Stimulated activated CD8-positive, alpha-beta memory T cell treated with anti-CD3 and anti-CD28 coated beads, Interleukin-15, amount 100 ng/mL, for 1 hour (primary cell): ENCODE data around the gene PRKCH.
"Not testable (repeated sequence)": the region's sequence is repeated elsewhere in the genome, so short reads cannot be mapped to it uniquely, and the experiment has no call there.

ENCODE experiments used
- DNase-seq: peaks from one replicate; pipeline ENCODE4 v3.0.0-alpha.2; 2020; ENCODE audit warnings: low read depth

PRKCH gene

DNA sequence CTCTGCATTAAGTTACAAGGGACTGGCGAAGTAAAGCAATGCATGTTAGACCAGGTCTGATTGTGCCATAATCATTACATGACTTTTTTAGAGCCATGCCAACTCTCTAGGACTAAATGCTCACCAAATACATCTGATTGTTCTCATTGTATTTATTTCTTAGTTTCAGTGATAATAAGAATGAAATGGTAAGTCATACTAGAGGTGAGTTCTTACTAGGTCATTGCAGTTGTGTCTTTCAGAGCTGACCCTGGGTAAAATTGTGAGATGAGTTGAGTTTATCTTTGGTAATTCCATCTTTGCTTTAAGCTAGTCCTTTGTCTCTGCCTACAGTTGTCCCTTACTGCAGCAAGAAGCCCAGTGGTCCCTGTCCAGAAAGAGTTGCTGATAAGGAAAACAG, 73.2 kb downstream of the PRKCH start:
- no peak for DNase-seq

- DNase-seq, result no peak
Observed at GRCh38 chr14:61395115-61395725, 73.8 kb downstream of the PRKCH start.

DNA sequence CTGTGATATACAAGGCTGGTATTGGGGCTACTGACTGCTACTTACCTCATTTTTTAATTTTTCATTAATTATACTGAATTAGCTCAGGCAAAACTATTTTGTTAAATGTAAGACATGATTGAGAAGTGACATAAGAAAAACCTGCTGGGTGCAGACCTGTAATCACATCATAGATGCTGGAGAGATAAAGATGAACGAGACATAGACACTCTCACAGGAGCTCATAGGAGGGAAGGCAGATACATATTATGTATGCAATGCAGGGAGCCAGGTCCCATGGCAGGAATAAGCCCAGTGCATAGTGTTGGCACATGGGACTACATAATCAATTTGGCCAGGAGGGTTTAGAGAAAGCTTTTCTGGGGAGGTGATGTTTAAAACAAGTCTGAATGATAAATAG, 74.9 kb downstream of the PRKCH start:
- DNase-seq, result no peak

- DNase-seq, result no peak
Observed at GRCh38 chr14:61396694-61397093, 75.3 kb downstream of the PRKCH start.

GRCh38 chr14:61397615-61398014, 76.2 kb downstream of the PRKCH start:
- no peak for DNase-seq

- no peak for DNase-seq
Observed at GRCh38 chr14:61398221-61398620, 76.8 kb downstream of the PRKCH start.

- no peak for DNase-seq
Observed at GRCh38 chr14:61399365-61399764, 78.0 kb downstream of the PRKCH start.

DNA sequence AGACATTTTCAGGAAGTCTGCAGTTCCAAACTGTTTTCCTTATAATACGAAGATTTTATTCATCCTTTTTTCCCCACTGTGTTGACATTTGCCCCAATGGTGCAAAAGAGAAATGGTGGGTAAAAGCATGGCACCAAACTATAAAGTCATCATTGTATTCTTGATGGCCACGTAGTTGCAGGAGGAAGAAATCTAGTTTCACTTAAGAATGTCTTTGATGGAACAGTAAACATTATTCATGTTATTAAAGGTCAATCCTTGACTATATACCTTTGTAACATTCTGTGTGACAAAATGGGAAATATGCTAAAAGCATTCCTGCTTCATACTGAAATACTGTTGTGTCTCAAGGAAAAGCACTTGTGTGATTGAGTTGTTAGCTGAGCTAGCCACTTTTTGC, 80.1 kb downstream of the PRKCH start:
- no peak for DNase-seq

GRCh38 chr14:61403411-61403810, 82.0 kb downstream of the PRKCH start:
- DNase-seq, result no peak

GRCh38 chr14:61404637-61405036, 83.3 kb downstream of the PRKCH start:
- no peak for DNase-seq

GRCh38 chr14:61406198-61406597, 84.8 kb downstream of the PRKCH start:
- DNase-seq, result no peak

GRCh38 chr14:61406675-61407074, 85.3 kb downstream of the PRKCH start:
- no peak for DNase-seq

- no peak for DNase-seq
Observed at GRCh38 chr14:61408498-61408897, 87.1 kb downstream of the PRKCH start.

GRCh38 chr14:61409782-61410181, 88.4 kb downstream of the PRKCH start:
- no peak for DNase-seq

DNA sequence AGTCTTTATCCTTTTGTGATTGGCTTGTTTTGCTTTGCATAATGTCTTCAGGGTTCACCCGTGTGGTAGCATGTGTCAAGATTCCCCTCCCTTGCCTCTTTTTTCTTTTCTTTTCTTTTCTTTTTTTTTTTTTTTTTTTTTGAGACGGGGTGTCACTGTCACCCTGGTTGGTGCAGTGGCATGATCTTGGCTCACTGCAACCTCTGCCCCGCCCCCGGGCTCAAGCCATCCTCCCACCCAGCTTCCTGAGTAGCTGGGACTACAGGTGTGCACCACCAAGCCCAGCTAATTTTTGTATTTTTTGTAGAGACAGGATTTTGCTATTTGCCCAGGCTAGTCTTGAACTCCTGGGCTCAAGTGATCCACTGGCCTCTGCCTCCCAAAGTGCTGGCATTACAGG, 94.6 kb downstream of the PRKCH start:
- DNase-seq, result not testable (repeated sequence)

GRCh38 chr14:61416591-61416990, 95.2 kb downstream of the PRKCH start:
- no peak for DNase-seq

DNA sequence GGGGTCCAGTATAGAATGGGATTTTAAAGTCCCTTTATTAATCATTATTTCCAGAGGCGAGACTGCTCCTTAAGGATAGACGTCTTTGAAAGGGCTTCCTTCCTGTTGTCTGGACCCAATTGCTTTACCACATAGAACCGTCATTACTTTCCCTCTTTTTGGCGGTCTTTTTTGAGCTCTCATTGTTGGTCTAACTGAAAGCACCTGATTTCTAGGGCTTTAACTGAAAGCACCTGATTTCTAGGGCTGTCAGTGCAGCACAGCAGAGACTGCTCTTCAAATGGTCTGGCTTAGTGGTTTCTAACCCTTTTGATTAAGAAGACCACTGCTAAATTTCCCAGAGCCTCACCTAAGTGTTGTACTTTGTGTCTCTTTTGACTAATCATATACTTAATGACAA, 95.8 kb downstream of the PRKCH start:
- DNase-seq, result no peak

GRCh38 chr14:61417883-61418455, 96.6 kb downstream of the PRKCH start:
- DNase-seq, result no peak

DNA sequence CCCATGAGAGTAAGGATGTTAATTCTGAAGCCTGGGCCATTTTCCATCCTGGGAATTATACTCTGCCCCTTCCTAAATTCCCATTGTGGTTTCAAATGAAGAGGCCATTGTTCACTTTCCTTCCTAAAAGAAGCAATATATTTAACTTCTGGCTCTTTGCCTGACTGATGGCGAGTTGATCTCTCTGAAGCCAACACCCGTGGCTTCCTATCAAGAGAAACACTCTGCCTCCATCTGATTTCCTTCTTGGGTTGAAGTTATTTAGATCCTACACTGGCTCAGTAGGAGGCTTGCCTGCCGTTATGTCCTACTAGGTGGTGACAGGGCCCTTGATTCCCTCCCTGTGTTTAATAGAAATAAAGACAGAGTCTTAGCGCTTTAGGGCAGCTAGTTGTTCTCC, 97.4 kb downstream of the PRKCH start:
- no peak for DNase-seq

DNA sequence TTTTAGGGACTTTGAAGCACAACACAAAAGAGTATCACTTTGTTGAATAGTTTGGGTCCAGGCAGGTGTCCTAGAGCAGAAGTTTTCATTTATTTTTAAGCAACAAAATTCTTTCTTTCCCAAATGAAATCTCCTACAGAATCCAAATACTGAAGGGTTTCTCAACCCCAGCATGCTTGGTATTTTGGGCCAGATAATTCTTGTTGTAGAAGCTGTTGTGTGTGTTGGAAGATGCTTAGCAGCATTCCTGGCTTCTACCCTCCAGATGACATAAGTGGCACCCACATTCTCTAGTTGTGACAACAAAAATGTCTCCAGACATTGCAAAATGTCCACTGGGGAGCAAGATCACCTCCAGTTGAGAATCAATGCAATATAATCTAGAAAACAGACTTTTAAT, 97.8 kb downstream of the PRKCH start:
- no peak for DNase-seq

GRCh38 chr14:61420326-61420725, 98.9 kb downstream of the PRKCH start:
- DNase-seq, result no peak

- no peak for DNase-seq
Observed at GRCh38 chr14:61421212-61421923, 100.0 kb downstream of the PRKCH start.

DNA sequence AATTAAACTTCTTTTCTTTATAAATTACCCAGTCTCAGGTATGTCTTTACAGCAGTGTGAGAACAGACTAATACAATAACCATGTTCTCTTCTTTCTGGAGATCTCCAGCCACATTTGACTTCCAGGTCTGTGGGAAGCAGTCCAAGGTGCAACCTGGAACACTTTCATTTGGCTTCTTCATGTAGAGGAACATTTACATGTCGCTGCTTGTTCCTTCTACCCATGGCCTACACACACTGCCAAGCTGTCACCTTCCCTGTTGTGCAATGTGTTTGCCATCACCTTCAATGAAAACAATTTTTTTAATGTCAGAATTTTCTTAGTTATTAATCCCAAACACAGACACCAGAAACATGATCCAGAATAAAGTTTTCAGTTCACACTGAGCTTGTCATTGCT, 104.7 kb downstream of the PRKCH start:
- DNase-seq, result no peak

DNA sequence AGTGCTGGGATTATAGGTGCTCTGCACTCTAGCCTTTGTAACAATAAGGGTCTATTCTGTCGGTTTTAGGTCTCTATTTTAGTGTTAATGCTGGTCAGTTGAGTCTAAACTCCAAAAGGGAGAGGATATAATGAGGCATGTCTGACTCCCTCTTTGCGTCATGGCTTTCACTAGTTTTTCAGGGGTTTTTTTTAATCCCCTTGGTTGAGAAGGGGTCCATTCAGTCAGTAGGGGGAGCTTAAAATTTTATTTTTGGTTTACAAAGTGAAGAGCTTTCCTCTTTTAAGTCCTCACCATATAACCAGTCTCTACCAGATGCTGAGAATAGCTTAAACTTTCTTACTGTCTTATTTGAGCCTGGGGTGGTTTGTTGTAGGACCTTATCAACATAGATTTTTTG, 106.9 kb downstream of the PRKCH start:
- DNase-seq, result no peak
